ENCODE results near the gene BCL11B. TPM values are rescaled to one million over a fixed set of nuclear protein-coding genes. Genes with fewer than 3 reads are reported as not detected.

Gene BCL11B
- total and polyA plus RNA-seq, 9 of the 15 experiments (the other 6 are each of a cell fraction or from before 2014, with no cell fraction given) = 0.09 TPM; not detected in 8

DNA sequence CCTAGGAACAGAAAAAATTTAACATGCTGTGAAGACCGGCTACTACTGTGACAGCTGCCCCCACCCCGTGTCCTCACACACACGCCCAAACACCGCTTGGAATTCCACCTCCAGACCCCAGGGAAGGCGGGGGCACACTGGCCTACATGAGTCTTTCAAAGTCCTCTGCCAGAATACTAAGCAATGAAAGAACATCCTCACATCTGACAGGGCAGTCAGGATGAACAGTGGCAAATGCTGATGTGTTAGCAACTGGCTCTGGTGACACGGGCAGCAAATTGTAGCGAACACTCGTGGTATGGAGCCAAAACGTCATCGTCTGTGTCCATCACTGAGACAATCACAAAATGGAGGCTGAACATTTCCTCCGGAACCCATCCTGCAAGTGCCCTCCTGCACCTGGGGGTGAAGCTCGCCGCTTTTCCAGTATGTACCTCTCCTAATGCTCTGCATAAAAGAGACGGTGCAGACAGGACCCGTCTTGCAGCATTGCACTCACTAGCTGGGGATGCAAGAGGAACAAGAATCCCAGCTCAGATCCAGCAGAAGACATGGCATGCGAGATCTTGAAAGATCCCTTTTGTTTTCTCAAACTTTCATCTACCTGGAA lies 94.8 kb downstream of the BCL11B start:
- in situ Hi-C loops (cut with MboI) = no loop called here
- Histone ChIP-seq H3K4me3 (no peak overlapping the region), H3K4me1 (replicated peaks in 1 of 2; ENCODE audit: control insufficient read depth in 2 of 2, insufficient read depth in 2 of 2, low read length in 2 of 2) (no peaks in the 10 kb centered on the region), H4K20me1 (replicated peaks; ENCODE audit: control insufficient read depth, insufficient read depth, low read length) (no peaks in the 10 kb centered on the region), H3K27me3 (ENCODE audit: control insufficient read depth in 2 of 2, insufficient read depth in 2 of 2, low read length in 2 of 2) (peaks cover 0 to 10% of the 10 kb centered on the region in 2 experiments; a peak in 1 of 5 replicates), H2AFZ (ENCODE audit: low read depth, low read length) (no peak overlapping the region), H3K79me2 (ENCODE audit: control insufficient read depth, insufficient read depth, low read length) (no peaks in the 10 kb centered on the region), H3K27ac (ENCODE audit: extremely low read depth, low read depth, low read length) (no peak overlapping the region), H3K9ac (ENCODE audit: insufficient read depth in 1 of 2, low read depth in 2 of 2, low read length in 2 of 2) (no peak overlapping the region), H3K4me2 (ENCODE audit: insufficient read depth, low read length) (no peak overlapping the region), H3K36me3 (ENCODE audit: control insufficient read depth, insufficient read depth, low read length) (no peaks in the 10 kb centered on the region), H3K9me1 (ENCODE audit: control insufficient read depth, insufficient read depth, low read length) (no peaks in the 10 kb centered on the region), H3K9me3 (replicated peaks; ENCODE audit: control insufficient read depth, insufficient read depth, low read depth, low read length) (no peaks in the 10 kb centered on the region)
- BruUV-seq (replicated peaks) = no TSS peak
- FAIRE-seq (no peak), ATAC-seq (no peak), DNase-seq (ENCODE audit: extremely low read depth in 1 of 4, low spot score in 3 of 4) (no peak)
- ChIA-PET POLR2A (no interaction called here), CTCF (ENCODE audit: low intra/inter-chr PET ratio) (no interaction called here)
- WGBS (ENCODE audit: insufficient coverage, low coverage, missing lambda C conversion rate) = 2% methylated on average over 11 of the region's 16 CpGs
- no peak for TF ChIP-seq SRF (CRISPR knock-in tag; IDR thresholded peaks at IDR 0.05)
- no peak for TF ChIP-seq MAFF (IDR thresholded peaks at IDR 0.05; ENCODE audit: low read length)
- TF ChIP-seq HNRNPK (IDR thresholded peaks at IDR 0.05; ENCODE audit: low read depth, low read length, poor library complexity, severe bottlenecking) = no peak
- intact Hi-C loops (cut with micrococcal nuclease) = no loop called here

DNA sequence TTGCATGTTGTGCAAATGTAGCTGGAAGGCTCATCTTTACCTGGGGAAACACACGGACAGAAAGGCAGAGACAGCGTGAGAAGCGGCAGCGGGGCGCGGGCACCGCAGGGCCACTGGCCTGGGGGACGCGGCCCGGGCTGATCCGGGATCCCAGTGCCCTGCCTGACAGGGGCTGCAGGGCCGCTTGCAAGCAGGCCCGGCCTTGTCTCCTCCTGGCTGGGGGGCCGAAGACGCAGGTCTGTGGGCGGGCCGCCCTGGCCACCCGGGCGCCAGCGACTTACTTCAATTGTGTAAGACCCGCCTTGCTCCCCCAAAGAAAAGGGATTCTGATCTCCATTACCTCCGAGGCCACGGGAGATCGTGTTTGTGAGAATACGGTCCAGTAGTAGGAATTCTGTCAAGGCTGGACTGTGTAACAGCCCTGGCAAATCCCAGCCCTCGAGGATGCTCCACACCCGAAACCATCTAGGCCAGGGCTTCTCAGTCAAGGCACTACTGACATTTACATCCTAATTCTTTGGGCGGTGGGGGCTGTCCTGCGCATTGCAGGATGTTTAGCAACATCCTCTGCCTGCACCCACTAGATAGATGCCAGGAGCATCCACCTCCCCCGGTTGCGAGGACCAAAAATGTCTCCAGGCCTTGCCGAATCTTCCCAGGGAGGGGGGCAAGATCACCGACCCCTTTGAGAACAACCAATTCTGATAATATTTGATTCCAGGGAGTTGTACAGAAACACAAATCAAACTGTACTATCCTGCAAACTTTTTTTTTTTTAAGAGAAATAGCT lies 95.6 kb downstream of the BCL11B start:
- ATAC-seq (no peak), FAIRE-seq (no peak), DNase-seq (ENCODE audit: extremely low read depth in 1 of 4, low spot score in 3 of 4) (no peak)
- Histone ChIP-seq H3K36me3 (ENCODE audit: control insufficient read depth, insufficient read depth, low read length) (no peaks in the 10 kb centered on the region), H3K9ac (ENCODE audit: insufficient read depth in 1 of 2, low read depth in 2 of 2, low read length in 2 of 2) (no peak overlapping the region), H3K79me2 (ENCODE audit: control insufficient read depth, insufficient read depth, low read length) (no peaks in the 10 kb centered on the region), H3K4me3 (no peak overlapping the region), H3K9me1 (ENCODE audit: control insufficient read depth, insufficient read depth, low read length) (no peaks in the 10 kb centered on the region), H3K27me3 (ENCODE audit: control insufficient read depth in 2 of 2, insufficient read depth in 2 of 2, low read length in 2 of 2) (peaks cover 0 to 10% of the 10 kb centered on the region in 2 experiments; a peak in 1 of 5 replicates), H3K27ac (ENCODE audit: extremely low read depth, low read depth, low read length) (no peak overlapping the region), H2AFZ (ENCODE audit: low read depth, low read length) (no peak overlapping the region), H3K9me3 (replicated peaks; ENCODE audit: control insufficient read depth, insufficient read depth, low read depth, low read length) (no peaks in the 10 kb centered on the region), H3K4me2 (ENCODE audit: insufficient read depth, low read length) (no peak overlapping the region), H4K20me1 (replicated peaks; ENCODE audit: control insufficient read depth, insufficient read depth, low read length) (no peaks in the 10 kb centered on the region), H3K4me1 (replicated peaks in 1 of 2; ENCODE audit: control insufficient read depth in 2 of 2, insufficient read depth in 2 of 2, low read length in 2 of 2) (no peaks in the 10 kb centered on the region)
- ChIA-PET POLR2A (no interaction called here), CTCF (ENCODE audit: low intra/inter-chr PET ratio) (no interaction called here)
- intact Hi-C loops (cut with micrococcal nuclease) = no loop called here
- no TSS peak for BruUV-seq (replicated peaks)
- in situ Hi-C loops (cut with MboI) = no loop called here
- WGBS (ENCODE audit: insufficient coverage, low coverage, missing lambda C conversion rate) = 33% methylated on average over 14 of the region's 33 CpGs
- TF ChIP-seq CCAR2 (IDR thresholded peaks at IDR 0.05; ENCODE audit: low read depth, low read length) (no peak), MAZ (CRISPR knock-in tag; conservative IDR thresholded peaks at IDR 0.05 in 1 of 2, IDR thresholded peaks at IDR 0.05 in 1 of 2) (no peak), ZC3H4 (CRISPR knock-in tag; IDR thresholded peaks at IDR 0.05; ENCODE audit: borderline replicate concordance) (no peak)
- TF ChIP-seq, protein P1, sequence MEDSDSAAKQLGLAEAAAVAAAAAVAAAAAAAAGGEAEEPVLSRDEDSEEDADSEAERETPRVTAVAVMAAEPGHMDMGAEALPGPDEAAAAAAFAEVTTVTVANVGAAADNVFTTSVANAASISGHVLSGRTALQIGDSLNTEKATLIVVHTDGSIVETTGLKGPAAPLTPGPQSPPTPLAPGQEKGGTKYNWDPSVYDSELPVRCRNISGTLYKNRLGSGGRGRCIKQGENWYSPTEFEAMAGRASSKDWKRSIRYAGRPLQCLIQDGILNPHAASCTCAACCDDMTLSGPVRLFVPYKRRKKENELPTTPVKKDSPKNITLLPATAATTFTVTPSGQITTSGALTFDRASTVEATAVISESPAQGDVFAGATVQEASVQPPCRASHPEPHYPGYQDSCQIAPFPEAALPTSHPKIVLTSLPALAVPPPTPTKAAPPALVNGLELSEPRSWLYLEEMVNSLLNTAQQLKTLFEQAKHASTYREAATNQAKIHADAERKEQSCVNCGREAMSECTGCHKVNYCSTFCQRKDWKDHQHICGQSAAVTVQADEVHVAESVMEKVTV (CRISPR knock-in tag; IDR thresholded peaks at IDR 0.05) = no peak
- TF ChIP-seq, protein P2, sequence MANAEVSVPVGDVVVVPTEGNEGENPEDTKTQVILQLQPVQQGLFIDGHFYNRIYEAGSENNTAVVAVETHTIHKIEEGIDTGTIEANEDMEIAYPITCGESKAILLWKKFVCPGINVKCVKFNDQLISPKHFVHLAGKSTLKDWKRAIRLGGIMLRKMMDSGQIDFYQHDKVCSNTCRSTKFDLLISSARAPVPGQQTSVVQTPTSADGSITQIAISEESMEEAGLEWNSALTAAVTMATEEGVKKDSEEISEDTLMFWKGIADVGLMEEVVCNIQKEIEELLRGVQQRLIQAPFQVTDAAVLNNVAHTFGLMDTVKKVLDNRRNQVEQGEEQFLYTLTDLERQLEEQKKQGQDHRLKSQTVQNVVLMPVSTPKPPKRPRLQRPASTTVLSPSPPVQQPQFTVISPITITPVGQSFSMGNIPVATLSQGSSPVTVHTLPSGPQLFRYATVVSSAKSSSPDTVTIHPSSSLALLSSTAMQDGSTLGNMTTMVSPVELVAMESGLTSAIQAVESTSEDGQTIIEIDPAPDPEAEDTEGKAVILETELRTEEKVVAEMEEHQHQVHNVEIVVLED (CRISPR knock-in tag; IDR thresholded peaks at IDR 0.05) = no peak
